AG04449 (cell line): ENCODE results near the gene METTL24.

Source experiments
- CTCF ChIA-PET: fragments of 350-600 bp; formaldehyde crosslinking; extraction: SDS; loops from one replicate; lab custom pipeline; 2021; ENCODE audit warnings: antibody characterized with exemption; lab: Yijun Ruan, JAX
- POLR2A ChIA-PET: fragments of 400-600, 350-600 bp; formaldehyde crosslinking; extraction: SDS; loops from one replicate; lab custom pipeline; 2020; ENCODE audit warnings: antibody characterized with exemption, inconsistent platforms; lab: Yijun Ruan, JAX
- DNase-seq: peaks from one replicate; pipeline ENCODE4 v3.0.0-alpha.2; 2010; ENCODE audit warnings: low read depth, low spot score
- H3K4me3 ChIP-seq: 2 replicates; pipeline ENCODE4 v1.5.1; 2011; ENCODE audit warnings: low read depth, mild to moderate bottlenecking, control low read depth, low read length
- CTCF ChIP-seq: IDR thresholded peaks from one replicate; pipeline ENCODE4 v1.5.1; 2011; ENCODE audit warnings: mild to moderate bottlenecking, moderate library complexity, low read length, control low read depth, inconsistent platforms; ENCODE audit not compliant: insufficient read depth; ENCODE audit errors: missing control alignments

The METTL24 gene

GRCh38 chr6:110266996-110267395 lies 91.2 kb downstream of the METTL24 start:
- ChIA-PET CTCF (no interaction called here), POLR2A (no interaction called here)
- no peak for TF ChIP-seq CTCF
- no peak overlapping the region for H3K4me3 ChIP-seq
- DNase-seq = no peak

- DNase-seq = no peak
- ChIA-PET POLR2A (no interaction called here), CTCF (no interaction called here)
- no peak overlapping the region for H3K4me3 ChIP-seq
- TF ChIP-seq CTCF = no peak
Observed at GRCh38 chr6:110265273-110265672, 92.9 kb downstream of the METTL24 start.

GRCh38 chr6:110256366-110256765 lies 101.8 kb downstream of the METTL24 start:
- no peak overlapping the region for H3K4me3 ChIP-seq
- ChIA-PET POLR2A (no interaction called here), CTCF (no interaction called here)
- no peak for DNase-seq
- TF ChIP-seq CTCF = no peak

GRCh38 chr6:110255211-110255750 lies 102.9 kb downstream of the METTL24 start:
- DNase-seq = no peak
- ChIA-PET CTCF (interaction anchor here (0.8 kb wide), 1 partner anchor 216 kb away, joined by 3 read pairs; no protein-coding TSS in a partner anchor), POLR2A (interaction anchor here (0.7 kb wide), 1 partner anchor 9 kb away, joined by 4 read pairs; no protein-coding TSS in a partner anchor)
- no peak for TF ChIP-seq CTCF
- H3K4me3 ChIP-seq = no peak overlapping the region

- POLR2A ChIA-PET = no interaction called here
- no peak for DNase-seq
- no peak for TF ChIP-seq CTCF
- H3K4me3 ChIP-seq = no peak overlapping the region
- CTCF ChIA-PET = no interaction called here
Observed at GRCh38 chr6:110250838-110251237, 107.3 kb downstream of the METTL24 start.

- H3K4me3 ChIP-seq = no peak overlapping the region
- DNase-seq = no peak
- POLR2A ChIA-PET = interaction anchor here (0.6 kb wide), 1 partner anchor 95 kb away, joined by 4 read pairs; no protein-coding TSS in a partner anchor
- CTCF ChIA-PET = no interaction called here
- TF ChIP-seq CTCF = no peak
Observed at GRCh38 chr6:110250058-110250457, 108.1 kb downstream of the METTL24 start.
